Left lung (tissue), 10 donors: ENCODE data around the gene CARS1. TPM values are rescaled to one million over a fixed set of nuclear protein-coding genes. Genes with fewer than 3 reads are reported as not detected.

Source experiments
- ATAC-seq: fragments of 200-7000 bp; cut with Tn5 transposase; one replicate; pipeline ENCODE4 v1.9.1; 2020; ENCODE audit warnings: moderate library complexity
- DNase-seq, 4 donors: peaks; one replicate each; pipeline ENCODE4 v3.0.0-alpha.2; 2013 to 2020
- H3K27ac ChIP-seq, 2 donors: fragments of 200-600 bp; sonication (generic) in 1 of 2; one replicate each; pipeline versions ENCODE4 v1.5.0 to v1.8.0; 2020 to 2021
- H3K27me3 ChIP-seq, 2 donors: fragments of 200-600 bp; sonication (generic) in 1 of 2; one replicate each; pipeline versions ENCODE4 v1.5.0 to v1.8.0; 2020 to 2021
- H3K36me3 ChIP-seq, 2 donors: fragments of 200-600 bp; sonication (generic) in 1 of 2; one replicate each; pipeline versions ENCODE4 v1.5.0 to v1.8.0; 2020 to 2021
- H3K4me1 ChIP-seq, 2 donors: fragments of 200-600 bp; one replicate each; pipeline ENCODE4 v1.8.0; 2021
- H3K4me3 ChIP-seq, 2 donors: fragments of 200-600 bp; sonication (generic) in 1 of 2; one replicate each; pipeline versions ENCODE4 v1.5.0 to v1.8.0; 2020 to 2021; ENCODE audit warnings: mild to moderate bottlenecking in 1 of 2
- H3K9me3 ChIP-seq, 2 donors: fragments of 200-600 bp; sonication (generic) in 1 of 2; one replicate each; pipeline versions ENCODE4 v1.5.0 to v1.8.0; 2020 to 2021
- CTCF ChIP-seq, 2 donors: fragments of 200-600 bp; sonication (generic) in 1 of 2; IDR thresholded peaks; one replicate each; pipeline versions ENCODE4 v1.5.0 to v1.8.0; 2021; ENCODE audit warnings: antibody characterized with exemption in 2 of 2
- intact Hi-C, 2 donors: fragments of 100-400 bp; cut with DNase I; formaldehyde crosslinking; loops; one replicate each; pipeline versions ENCODE4 v1.11.2 to v1.14.2; 2022
- polyA plus RNA-seq, 6 donors: library from polyadenylated mRNA; unstranded; fragments of 120-200 nt; gene quantifications; one replicate each; pipeline ENCODE4 v1.2.1, GENCODE V29; 2013; ENCODE audit not compliant: insufficient read length in 6 of 6
- total RNA-seq, 2 donors: library from RNA; stranded (reverse); fragmentation: NEBNext Ultra II Directional; extraction: Animal tissue kit (Norgen Biotek cat#: 25700); gene quantifications; one replicate each; pipeline ENCODE4 v1.2.1, GENCODE V29; 2021
- donor health status: DM: no; HTN: yes; CAD: no.
- donor health status: DM: no; HTN: no; CAD: no.

The CARS1 gene
- total and polyA plus RNA-seq, 8 donors = 28.3 to 49.9 (median 31.4) TPM

DNA sequence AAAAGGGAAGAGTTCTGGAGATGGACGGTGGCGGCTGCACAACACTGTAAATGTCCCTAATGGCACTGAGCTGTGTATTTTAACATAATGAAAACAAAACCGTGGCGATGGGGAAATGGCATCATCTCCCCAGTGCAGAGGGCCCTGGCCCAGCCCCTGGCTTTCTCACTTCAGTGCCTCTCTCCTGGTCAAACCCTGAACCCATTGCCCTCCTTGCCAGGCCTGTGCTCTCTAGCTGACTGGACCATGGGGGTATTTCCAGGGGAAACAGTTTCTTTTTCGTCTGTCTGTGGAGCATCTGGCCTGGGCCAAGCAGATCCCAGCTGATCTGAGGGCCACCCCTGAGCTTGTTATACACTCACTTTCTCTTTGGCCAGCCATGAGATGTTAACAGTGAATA lies 47.7 kb downstream of the CARS1 start:
- H3K9me3 ChIP-seq = no peaks in the 10 kb centered on the region
- H3K27me3 ChIP-seq = no peaks in the 10 kb centered on the region
- peak in 1 of 4 donors; percentile 14 for DNase-seq
- no peaks in the 10 kb centered on the region for H3K4me1 ChIP-seq
- H3K4me3 ChIP-seq = no peak overlapping the region
- ATAC-seq = no peak
- peaks cover 0 to 100% of the 10 kb centered on the region in 2 donors for H3K36me3 ChIP-seq
- no peak for TF ChIP-seq CTCF (IDR thresholded peaks at IDR 0.05)
- no peak overlapping the region for H3K27ac ChIP-seq
- intact Hi-C loops = no loop called here

GRCh38 chr11:3008746-3009336 lies 48.4 kb downstream of the CARS1 start:
- Histone ChIP-seq H3K27ac (no peak overlapping the region), H3K36me3 (peaks cover 0 to 100% of the 10 kb centered on the region in 2 donors), H3K27me3 (no peaks in the 10 kb centered on the region), H3K4me1 (no peaks in the 10 kb centered on the region), H3K9me3 (no peaks in the 10 kb centered on the region), H3K4me3 (no peak overlapping the region)
- ATAC-seq = no peak
- intact Hi-C loops = no loop called here
- peak in 1 of 4 donors; percentile 19 for DNase-seq
- TF ChIP-seq CTCF (IDR thresholded peaks at IDR 0.05) = no peak

DNA sequence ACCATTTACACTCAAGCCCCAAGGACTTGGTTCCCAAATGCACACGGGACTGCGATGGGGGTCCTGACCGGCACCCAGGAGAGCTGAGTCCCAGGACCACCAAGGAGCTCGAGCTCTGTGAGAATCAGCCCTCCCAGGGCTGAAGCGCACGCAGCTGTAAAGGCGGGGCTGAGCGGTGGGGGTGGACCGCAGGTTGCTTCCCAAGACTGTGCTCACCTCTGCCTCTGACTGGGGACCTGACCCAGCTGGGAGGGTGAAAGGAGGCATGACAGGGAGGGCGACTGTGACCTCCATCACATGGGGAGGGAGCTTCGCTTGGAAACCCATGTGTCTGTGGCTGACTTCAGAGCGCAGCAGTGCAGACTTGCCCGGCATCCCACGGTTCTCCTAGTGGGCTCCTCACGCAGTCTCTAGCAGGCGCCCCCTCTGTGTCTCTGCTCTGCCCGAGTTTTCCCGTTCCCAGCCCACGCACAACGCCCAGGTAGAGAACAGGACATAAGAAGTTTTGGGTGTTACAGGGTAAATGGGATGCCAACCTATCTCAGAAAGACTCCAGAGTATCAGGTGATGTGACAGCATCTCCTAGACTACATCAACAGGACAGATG lies 49.7 kb downstream of the CARS1 start:
- TF ChIP-seq CTCF (IDR thresholded peaks at IDR 0.05) = no peak
- Histone ChIP-seq H3K9me3 (no peaks in the 10 kb centered on the region), H3K27ac (no peak overlapping the region), H3K4me1 (peaks cover 0 to 6% of the 10 kb centered on the region in 2 donors), H3K27me3 (no peaks in the 10 kb centered on the region), H3K4me3 (no peak overlapping the region), H3K36me3 (peaks cover 0 to 100% of the 10 kb centered on the region in 2 donors)
- no peak for DNase-seq
- intact Hi-C loops = no loop called here
- ATAC-seq = no peak

DNA sequence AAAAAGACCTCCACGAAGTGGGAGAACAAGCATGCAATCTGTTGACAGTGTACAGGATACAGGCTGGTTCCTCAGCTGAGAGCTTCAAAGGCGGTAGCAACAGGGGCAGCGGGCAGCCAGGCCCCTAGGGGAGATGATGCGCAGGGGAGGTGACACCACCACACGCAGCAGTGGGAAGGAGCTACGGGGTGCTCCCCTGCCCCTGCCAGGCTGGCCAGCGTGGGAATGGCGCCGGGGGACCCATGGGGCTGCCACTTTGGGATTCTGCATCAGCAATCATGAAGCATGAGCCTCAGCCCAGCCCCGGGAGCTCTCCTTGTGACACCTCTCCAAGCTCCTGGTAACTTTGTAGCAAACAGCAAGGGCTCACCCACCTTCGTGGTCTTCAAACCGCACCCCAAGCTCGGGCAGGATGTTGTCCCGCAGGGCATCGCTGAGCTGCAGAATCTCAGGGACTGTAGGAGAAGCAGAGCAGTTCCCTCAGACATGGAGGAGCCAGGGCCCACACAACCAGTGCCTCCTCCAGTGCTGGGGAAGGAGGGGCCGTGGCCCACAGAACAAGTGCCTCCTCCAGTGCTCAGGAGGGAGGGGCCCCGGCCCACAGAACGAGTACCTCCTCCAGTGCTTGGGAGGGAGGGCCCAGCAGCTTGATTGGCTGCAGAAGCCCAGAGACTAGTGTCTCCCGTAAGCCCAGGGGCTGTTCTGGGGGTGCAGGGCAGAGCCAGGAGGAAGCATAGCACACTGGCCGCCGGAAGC lies 50.5 kb downstream of the CARS1 start:
- peaks cover 0 to 100% of the 10 kb centered on the region in 2 donors for H3K36me3 ChIP-seq

More for the DNA sequence above, 50.5 kb downstream of the CARS1 start:
- no peak for TF ChIP-seq CTCF (IDR thresholded peaks at IDR 0.05)
- Histone ChIP-seq H3K27me3 (no peaks in the 10 kb centered on the region), H3K4me1 (peaks cover 0 to 10% of the 10 kb centered on the region in 2 donors), H3K9me3 (no peaks in the 10 kb centered on the region), H3K4me3 (no peak overlapping the region), H3K27ac (peak overlapping the region in 1 of 2 donors; percentile 6)
- ATAC-seq (peak; percentile 94), DNase-seq (peak in 3 of 4 donors; percentile 52 to 86 (median 75))
- intact Hi-C loops = no loop called here
